ENCODE measurements around the gene TMPRSS2.
"Not testable (repeated sequence)": the region's sequence is repeated elsewhere in the genome, so short reads cannot be mapped to it uniquely, and the experiment has no call there.

The TMPRSS2 gene

GRCh38 chr21:41422546-41423304 is 85.2 kb downstream of the TMPRSS2 start:
- DNase-seq, result no peak

GRCh38 chr21:41420998-41421397 is 87.0 kb downstream of the TMPRSS2 start:
- DNase-seq, result not testable (repeated sequence)

GRCh38 chr21:41419921-41420862 is 87.8 kb downstream of the TMPRSS2 start:
- peak; percentile 94 for DNase-seq

GRCh38 chr21:41418956-41419680 is 88.8 kb downstream of the TMPRSS2 start:
- DNase-seq, result no peak

- no peak for DNase-seq
Observed at GRCh38 chr21:41418393-41418792, 89.6 kb downstream of the TMPRSS2 start.

- DNase-seq, result not testable (repeated sequence)
Observed at GRCh38 chr21:41417505-41417904, 90.5 kb downstream of the TMPRSS2 start.

Data from left hindlimb (tissue), 1 donor.